Activated B cell treated with CpG ODN at 0.5 μM for 24 hours (primary cell): ENCODE measurements around the gene RASGRF2. TPM values are rescaled to one million over a fixed set of nuclear protein-coding genes. Genes with fewer than 3 reads are reported as not detected.
"Not testable (repeated sequence)": the region's sequence is repeated elsewhere in the genome, so short reads cannot be mapped to it uniquely, and the experiment has no call there.

Experiments used
- ATAC-seq: fragments of 200-7000 bp; cut with Tn5 transposase; one replicate; pipeline ENCODE4 v1.10.0; 2021; ENCODE audit warnings: low read depth, mild to moderate bottlenecking, moderate library complexity
- CTCF ChIA-PET: fragments of 350-600 bp; sonication (Branson Sonifier 250); formaldehyde crosslinking; loops from one replicate; lab custom pipeline; 2021; ENCODE audit warnings: antibody characterized with exemption; lab: Charles Lee
- POLR2A ChIA-PET: fragments of 350-600 bp; sonication (Branson Sonifier 250); formaldehyde crosslinking; loops from one replicate; lab custom pipeline; 2021; ENCODE audit warnings: antibody characterized with exemption; lab: Charles Lee
- DNase-seq: peaks from one replicate; pipeline ENCODE4 v3.0.0; 2022
- H3K27ac Mint-ChIP-seq: one replicate; pipeline ENCODE4 v1.8.0; 2020; ENCODE audit warnings: mixed read lengths
- H3K27me3 Mint-ChIP-seq: one replicate; pipeline ENCODE4 v1.8.0; 2021; ENCODE audit warnings: mixed read lengths
- H3K36me3 Mint-ChIP-seq: one replicate; pipeline ENCODE4 v1.8.0; 2021; ENCODE audit warnings: low read depth, mixed read lengths
- H3K4me1 Mint-ChIP-seq: one replicate; pipeline ENCODE4 v1.8.0; 2021; ENCODE audit warnings: mixed read lengths
- H3K4me3 Mint-ChIP-seq: one replicate; pipeline ENCODE4 v1.8.0; 2020; ENCODE audit warnings: mild to moderate bottlenecking, mixed read lengths
- H3K9me3 Mint-ChIP-seq: one replicate; pipeline ENCODE4 v1.8.0; 2020; ENCODE audit warnings: mixed read lengths
- CTCF ChIP-seq: fragments of 200-600 bp; IDR thresholded peaks from one replicate; pipeline ENCODE4 v1.8.0; 2022; ENCODE audit warnings: antibody characterized with exemption, mild to moderate bottlenecking
- intact Hi-C: fragments of 100-400 bp; cut with micrococcal nuclease; formaldehyde crosslinking; loops from one replicate; pipeline ENCODE4 v1.15.1; 2024
- total RNA-seq: library from RNA; stranded (reverse); gene quantifications from 2 replicates; pipeline ENCODE4 v1.2.3, GENCODE V29; 2022

Gene RASGRF2
- total RNA-seq, 1 donor from 2014 or later = 0.64 TPM

- ATAC-seq = no peak
- H3K36me3 Mint-ChIP-seq = no peaks in the 10 kb centered on the region
- ChIA-PET POLR2A (no interaction called here), CTCF (no interaction called here)
- no peak overlapping the region for H3K27ac Mint-ChIP-seq
- intact Hi-C loops = no loop called here
- peaks cover 2% of the 10 kb centered on the region for H3K27me3 Mint-ChIP-seq
- no peaks in the 10 kb centered on the region for H3K4me1 Mint-ChIP-seq
- H3K4me3 Mint-ChIP-seq = no peak overlapping the region
- DNase-seq = no peak
- H3K9me3 Mint-ChIP-seq = peaks cover 2% of the 10 kb centered on the region
- no peak for TF ChIP-seq CTCF
Observed at GRCh38 chr5:81016116-81016515, 56.0 kb downstream of the RASGRF2 start.

GRCh38 chr5:81017320-81017719, 57.2 kb downstream of the RASGRF2 start:
- Mint-ChIP-seq H3K27me3 (peaks cover 5% of the 10 kb centered on the region), H3K36me3 (no peaks in the 10 kb centered on the region), H3K9me3 (peaks cover 2% of the 10 kb centered on the region), H3K4me1 (no peaks in the 10 kb centered on the region), H3K4me3 (no peak overlapping the region), H3K27ac (no peak overlapping the region)
- no peak for ATAC-seq
- intact Hi-C loops = no loop called here
- ChIA-PET POLR2A (no interaction called here), CTCF (no interaction called here)
- no peak for DNase-seq
- TF ChIP-seq CTCF = no peak

- H3K9me3 Mint-ChIP-seq, H3K27ac Mint-ChIP-seq, H3K4me1 Mint-ChIP-seq, H3K36me3 Mint-ChIP-seq, H3K4me3 Mint-ChIP-seq, ATAC-seq, H3K27me3 Mint-ChIP-seq, DNase-seq, intact Hi-C loops, CTCF ChIA-PET, POLR2A ChIA-PET: not testable (repeated sequence)
Observed at GRCh38 chr5:81018608-81019007, 58.4 kb downstream of the RASGRF2 start.

GRCh38 chr5:81019748-81020147, 59.6 kb downstream of the RASGRF2 start:
- TF ChIP-seq CTCF = no peak
- Mint-ChIP-seq H3K9me3 (no peaks in the 10 kb centered on the region), H3K36me3 (no peaks in the 10 kb centered on the region), H3K27me3 (peaks cover 3% of the 10 kb centered on the region), H3K27ac (no peak overlapping the region), H3K4me1 (no peaks in the 10 kb centered on the region), H3K4me3 (no peak overlapping the region)
- POLR2A ChIA-PET = no interaction called here
- intact Hi-C loops = no loop called here
- CTCF ChIA-PET = no interaction called here
- ATAC-seq = no peak
- DNase-seq = no peak

- CTCF ChIA-PET = no interaction called here
- H3K27me3 Mint-ChIP-seq = peaks cover 5% of the 10 kb centered on the region
- H3K27ac Mint-ChIP-seq = no peak overlapping the region
- no peaks in the 10 kb centered on the region for H3K9me3 Mint-ChIP-seq
- no peak overlapping the region for H3K4me3 Mint-ChIP-seq
- intact Hi-C loops = no loop called here
- no peaks in the 10 kb centered on the region for H3K36me3 Mint-ChIP-seq
- POLR2A ChIA-PET = no interaction called here
- DNase-seq = no peak
- ATAC-seq = no peak
- no peaks in the 10 kb centered on the region for H3K4me1 Mint-ChIP-seq
- TF ChIP-seq CTCF = no peak
Observed at GRCh38 chr5:81020478-81021167, 60.5 kb downstream of the RASGRF2 start.

- no peak overlapping the region for H3K4me3 Mint-ChIP-seq
- POLR2A ChIA-PET = no interaction called here
Observed at GRCh38 chr5:81021486-81021885, 61.3 kb downstream of the RASGRF2 start.

More at GRCh38 chr5:81021486-81021885, 61.3 kb downstream of the RASGRF2 start:
- Mint-ChIP-seq H3K4me1 (no peaks in the 10 kb centered on the region), H3K27ac (no peak overlapping the region), H3K9me3 (no peaks in the 10 kb centered on the region), H3K27me3 (peaks cover 9% of the 10 kb centered on the region), H3K36me3 (no peaks in the 10 kb centered on the region)
- intact Hi-C loops = no loop called here
- no peak for TF ChIP-seq CTCF
- ATAC-seq (no peak), DNase-seq (no peak)
- CTCF ChIA-PET = no interaction called here
